GM12864 (cell line): ENCODE data around the gene CLIP3.

Experiments
- DNase-seq: peaks from one replicate; pipeline ENCODE4 v3.0.0-alpha.2; 2011; ENCODE audit warnings: low read depth
- H3K4me3 ChIP-seq: 2 replicates; pipeline ENCODE4 v1.5.1; 2011; ENCODE audit warnings: mild to moderate bottlenecking, low read depth, low read length, control low read depth
- CTCF ChIP-seq: IDR thresholded peaks from 2 replicates; pipeline ENCODE4 v1.5.1; 2011; ENCODE audit warnings: low read depth, mild to moderate bottlenecking, moderate library complexity, low read length, control low read depth, inconsistent platforms; ENCODE audit errors: missing control alignments

Gene CLIP3

GRCh38 chr19:36028313-36029041 is 4.2 kb downstream of the CLIP3 start:
- DNase-seq, result no peak
- no peak overlapping the region for H3K4me3 ChIP-seq
- no peak for TF ChIP-seq CTCF

DNA sequence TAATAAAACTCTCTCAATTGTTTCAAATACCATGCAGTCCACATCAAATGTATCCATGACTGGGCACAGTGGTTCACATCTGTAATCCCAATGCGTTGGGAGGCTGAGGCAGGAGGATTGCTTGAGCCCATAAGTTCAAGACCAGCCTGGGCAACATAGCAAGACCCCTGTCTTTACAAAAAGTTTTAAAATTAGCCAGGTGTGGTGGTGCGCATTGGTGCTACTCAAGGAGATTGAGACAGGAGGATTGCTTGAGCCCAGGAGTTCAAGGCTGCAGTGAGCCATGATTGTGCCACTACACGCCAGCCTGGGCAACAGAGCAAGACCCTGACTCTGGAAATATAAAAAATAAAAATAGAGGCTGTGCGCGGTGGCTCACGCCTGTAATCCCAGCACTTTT is 5.0 kb downstream of the CLIP3 start:
- no peak for DNase-seq
- TF ChIP-seq CTCF, result no peak
- H3K4me3 ChIP-seq, result no peak overlapping the region

GRCh38 chr19:36026091-36026876 is 6.4 kb downstream of the CLIP3 start:
- DNase-seq, result no peak
- H3K4me3 ChIP-seq, result no peak overlapping the region

GRCh38 chr19:36025541-36025940 is 7.1 kb downstream of the CLIP3 start:
- H3K4me3 ChIP-seq, result no peak overlapping the region
- no peak for TF ChIP-seq CTCF
- DNase-seq, result no peak

More at GRCh38 chr19:36026091-36026876, 6.4 kb downstream of the CLIP3 start:
- TF ChIP-seq CTCF, result no peak

DNA sequence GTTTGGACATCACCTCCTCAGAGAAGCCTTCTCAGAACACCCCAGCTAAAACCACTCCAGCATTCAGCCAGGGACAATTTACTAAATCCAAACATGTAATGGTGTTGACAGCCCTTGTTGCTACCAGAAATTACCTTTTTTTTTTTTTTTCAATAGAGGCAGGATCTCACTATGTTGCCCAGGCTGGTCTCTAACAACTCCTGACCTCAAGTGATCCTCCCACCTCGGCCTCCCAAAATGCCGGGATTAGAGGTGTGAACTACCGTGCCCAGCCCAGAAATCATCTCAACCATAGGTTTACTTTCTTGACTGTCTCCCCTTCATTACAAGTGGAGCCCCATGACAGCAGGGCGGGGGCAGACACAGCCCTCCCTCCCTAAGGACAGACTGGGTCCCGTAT is 9.2 kb downstream of the CLIP3 start:
- TF ChIP-seq CTCF, result no peak
- no peak overlapping the region for H3K4me3 ChIP-seq
- DNase-seq, result no peak

DNA sequence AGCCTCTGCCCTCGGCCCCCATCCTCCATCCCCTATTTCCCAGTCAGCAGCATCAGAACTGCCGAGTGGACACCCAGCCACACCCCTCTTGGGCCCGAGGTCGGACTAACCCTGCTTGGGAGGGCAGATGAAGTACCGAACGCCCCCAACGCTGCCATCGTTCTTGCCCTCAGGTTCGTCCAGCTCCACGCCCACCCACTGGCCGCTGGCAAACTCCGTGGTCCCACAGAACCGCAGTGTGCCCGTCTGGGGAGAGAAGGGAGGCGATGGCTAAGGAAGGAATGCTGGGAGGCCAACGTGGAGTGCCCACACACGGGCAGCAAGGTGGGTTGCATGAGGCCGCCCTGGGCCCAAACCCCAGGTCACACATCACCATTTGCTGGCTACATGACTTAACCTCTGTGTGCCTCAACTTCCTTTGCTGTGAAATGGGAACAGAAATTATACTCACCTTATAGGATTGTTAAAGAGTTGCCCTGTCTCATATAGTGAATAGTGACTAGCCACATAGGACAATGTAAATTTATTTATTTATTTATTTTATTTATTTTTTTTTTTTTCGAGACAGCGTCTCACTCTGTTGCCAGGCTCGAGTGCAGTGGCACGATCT is 13.5 kb downstream of the CLIP3 start:
- no peak for TF ChIP-seq CTCF
- no peak for DNase-seq
- no peak overlapping the region for H3K4me3 ChIP-seq
